Thyroid gland (tissue), 4 donors: ENCODE results near the gene GPC6.

Experiments
- CTCF ChIP-seq, 6 experiments: fragments of 200-600 bp in 3 of 6; fragments of 450-650 bp in 3 of 6; sonication (generic) in 3 of 6; IDR thresholded peaks; one replicate each; pipeline ENCODE4 v1.5.1; 2016 to 2019; ENCODE audit warnings: antibody characterized with exemption in 6 of 6, mild to moderate bottlenecking in 2 of 6, inconsistent platforms in 1 of 6, moderate library complexity in 1 of 6
- POLR2A ChIP-seq, 2 donors: fragments of 450-650 bp; IDR thresholded peaks; one replicate each; pipeline ENCODE4 v1.6.1; 2017; ENCODE audit warnings: antibody characterized with exemption in 2 of 2, mild to moderate bottlenecking in 2 of 2, moderate library complexity in 1 of 2

GRCh38 chr13:93360021-93360420, 133.4 kb downstream of the GPC6 start:
- no peak for TF ChIP-seq POLR2A (IDR thresholded peaks at IDR 0.05)
- TF ChIP-seq CTCF (IDR thresholded peaks at IDR 0.05): no peak
